Gastroesophageal sphincter (tissue), 3 donors: Measurements from ENCODE around the gene TWF2.

Experiments used
- EP300 ChIP-seq: sonication (generic); formaldehyde crosslinking; IDR thresholded peaks from one replicate; pipeline ENCODE4 v1.6.1; 2017; ENCODE audit warnings: antibody characterized with exemption, mild to moderate bottlenecking
- POLR2A ChIP-seq, 2 donors: fragments of 450-650 bp; IDR thresholded peaks; one replicate each; pipeline ENCODE4 v1.6.1; 2017; ENCODE audit warnings: antibody characterized with exemption in 2 of 2, mild to moderate bottlenecking in 2 of 2, moderate library complexity in 1 of 2
- TF ChIP-seq, protein P1 (sequence below), 4 experiments: fragments of 200-600 bp in 2 of 4; fragments of 450-650 bp in 2 of 4; sonication (generic) in 1 of 4; IDR thresholded peaks; one replicate each; pipeline ENCODE4 v1.5.1; 2017 to 2019; ENCODE audit warnings: antibody characterized with exemption in 4 of 4, mild to moderate bottlenecking in 2 of 4, moderate library complexity in 2 of 4

DNA sequence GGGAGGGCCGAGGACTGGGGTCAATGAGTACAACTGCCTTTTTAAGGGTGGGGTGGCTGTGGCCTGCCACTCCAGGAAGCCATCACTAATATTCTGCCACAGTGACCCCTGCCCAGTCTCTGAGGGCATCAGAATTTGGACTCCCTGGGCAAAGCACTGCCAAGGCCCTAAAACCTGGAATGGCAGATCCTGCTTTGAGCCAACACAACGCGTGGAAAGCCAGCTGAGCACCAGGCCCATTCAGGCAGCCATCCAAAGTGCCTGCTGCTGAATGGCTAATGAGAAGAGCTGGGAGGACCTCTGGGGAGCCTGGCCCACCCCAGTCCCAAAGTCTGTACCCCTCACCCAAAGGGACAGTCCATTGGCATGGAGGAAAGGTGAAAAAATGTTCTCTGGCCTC, 5.0 kb downstream of the TWF2 start:
- TF ChIP-seq, protein P1, sequence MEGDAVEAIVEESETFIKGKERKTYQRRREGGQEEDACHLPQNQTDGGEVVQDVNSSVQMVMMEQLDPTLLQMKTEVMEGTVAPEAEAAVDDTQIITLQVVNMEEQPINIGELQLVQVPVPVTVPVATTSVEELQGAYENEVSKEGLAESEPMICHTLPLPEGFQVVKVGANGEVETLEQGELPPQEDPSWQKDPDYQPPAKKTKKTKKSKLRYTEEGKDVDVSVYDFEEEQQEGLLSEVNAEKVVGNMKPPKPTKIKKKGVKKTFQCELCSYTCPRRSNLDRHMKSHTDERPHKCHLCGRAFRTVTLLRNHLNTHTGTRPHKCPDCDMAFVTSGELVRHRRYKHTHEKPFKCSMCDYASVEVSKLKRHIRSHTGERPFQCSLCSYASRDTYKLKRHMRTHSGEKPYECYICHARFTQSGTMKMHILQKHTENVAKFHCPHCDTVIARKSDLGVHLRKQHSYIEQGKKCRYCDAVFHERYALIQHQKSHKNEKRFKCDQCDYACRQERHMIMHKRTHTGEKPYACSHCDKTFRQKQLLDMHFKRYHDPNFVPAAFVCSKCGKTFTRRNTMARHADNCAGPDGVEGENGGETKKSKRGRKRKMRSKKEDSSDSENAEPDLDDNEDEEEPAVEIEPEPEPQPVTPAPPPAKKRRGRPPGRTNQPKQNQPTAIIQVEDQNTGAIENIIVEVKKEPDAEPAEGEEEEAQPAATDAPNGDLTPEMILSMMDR (IDR thresholded peaks at IDR 0.05), result no peak
- TF ChIP-seq POLR2A (IDR thresholded peaks at IDR 0.05) (no peak), EP300 (no peak)
